Osteoblast (primary cell): ENCODE results near the gene ABCC1. TPM values are rescaled to one million over a fixed set of nuclear protein-coding genes. Genes with fewer than 3 reads are reported as not detected.

Source experiments
- DNase-seq: peaks from one replicate; pipeline ENCODE4 v3.0.0; 2011; ENCODE audit warnings: low spot score, mixed read lengths; ENCODE audit not compliant: insufficient read length; ENCODE audit errors: missing footprints
- H2AFZ ChIP-seq: 2 replicates; pipeline ENCODE4 v1.6.0; 2011; ENCODE audit warnings: mild to moderate bottlenecking, low read length
- H3K27ac ChIP-seq: 2 replicates; pipeline ENCODE4 v1.5.1; 2011; ENCODE audit warnings: mild to moderate bottlenecking, low read depth, low read length, moderate library complexity
- H3K27me3 ChIP-seq: 2 replicates; pipeline ENCODE4 v1.6.0; 2012; ENCODE audit warnings: mild to moderate bottlenecking, control low read depth, inconsistent platforms, low read length, moderate library complexity; ENCODE audit not compliant: insufficient read depth
- H3K36me3 ChIP-seq: 2 replicates; pipeline ENCODE4 v1.5.1; 2011; ENCODE audit warnings: mild to moderate bottlenecking, low read length, control low read depth, moderate library complexity; ENCODE audit not compliant: insufficient read depth
- H3K4me1 ChIP-seq: 2 replicates; pipeline ENCODE4 v1.5.1; 2011; ENCODE audit warnings: mild to moderate bottlenecking, low read length, control low read depth, moderate library complexity; ENCODE audit not compliant: insufficient read depth
- H3K4me2 ChIP-seq: 2 replicates; pipeline ENCODE4 v1.6.0; 2011; ENCODE audit warnings: mild to moderate bottlenecking, low read length; ENCODE audit not compliant: insufficient read depth
- H3K4me3 ChIP-seq: fragments of 200-600 bp; sonication (generic); 3 replicates; pipeline ENCODE4 v1.5.1; 2012; ENCODE audit warnings: mild to moderate bottlenecking, low read length, inconsistent platforms; ENCODE audit not compliant: insufficient read depth
- H3K79me2 ChIP-seq: 2 replicates; pipeline ENCODE4 v1.6.0; 2012; ENCODE audit warnings: mild to moderate bottlenecking, low read length, control low read depth, inconsistent platforms; ENCODE audit not compliant: insufficient read depth
- H3K9me3 ChIP-seq: 2 replicates; pipeline ENCODE4 v1.5.1; 2011; ENCODE audit warnings: low read depth, low read length, control low read depth
- H4K20me1 ChIP-seq: 2 replicates; pipeline ENCODE4 v1.6.0; 2012; ENCODE audit warnings: mild to moderate bottlenecking, low read length, control low read depth; ENCODE audit not compliant: insufficient read depth
- total RNA-seq: library from RNA; depleted of rRNA; stranded (reverse); fragments of >200 nt; gene quantifications from 2 replicates; pipeline ENCODE4 v1.2.3, GENCODE V29; 2012
- TF ChIP-seq, protein P1 (sequence below): IDR thresholded peaks from 2 replicates; pipeline ENCODE4 v1.5.1; 2011; ENCODE audit warnings: mild to moderate bottlenecking, low read depth, low read length, moderate library complexity; ENCODE audit errors: extremely low read depth

Gene ABCC1
- total RNA-seq, 1 donor = 33.7 TPM

GRCh38 chr16:16148755-16149154 is 199.3 kb downstream of the ABCC1 start:
- Histone ChIP-seq H3K36me3 (peaks cover 7% of the 10 kb centered on the region), H3K4me3 (no peak overlapping the region), H3K27ac (no peak overlapping the region), H2AFZ (no peak overlapping the region), H3K9me3 (no peaks in the 10 kb centered on the region), H3K79me2 (no peaks in the 10 kb centered on the region), H4K20me1 (peaks cover 31% of the 10 kb centered on the region), H3K27me3 (no peaks in the 10 kb centered on the region), H3K4me1 (no peaks in the 10 kb centered on the region), H3K4me2 (no peak overlapping the region)
- no peak for DNase-seq
- TF ChIP-seq, protein P1, sequence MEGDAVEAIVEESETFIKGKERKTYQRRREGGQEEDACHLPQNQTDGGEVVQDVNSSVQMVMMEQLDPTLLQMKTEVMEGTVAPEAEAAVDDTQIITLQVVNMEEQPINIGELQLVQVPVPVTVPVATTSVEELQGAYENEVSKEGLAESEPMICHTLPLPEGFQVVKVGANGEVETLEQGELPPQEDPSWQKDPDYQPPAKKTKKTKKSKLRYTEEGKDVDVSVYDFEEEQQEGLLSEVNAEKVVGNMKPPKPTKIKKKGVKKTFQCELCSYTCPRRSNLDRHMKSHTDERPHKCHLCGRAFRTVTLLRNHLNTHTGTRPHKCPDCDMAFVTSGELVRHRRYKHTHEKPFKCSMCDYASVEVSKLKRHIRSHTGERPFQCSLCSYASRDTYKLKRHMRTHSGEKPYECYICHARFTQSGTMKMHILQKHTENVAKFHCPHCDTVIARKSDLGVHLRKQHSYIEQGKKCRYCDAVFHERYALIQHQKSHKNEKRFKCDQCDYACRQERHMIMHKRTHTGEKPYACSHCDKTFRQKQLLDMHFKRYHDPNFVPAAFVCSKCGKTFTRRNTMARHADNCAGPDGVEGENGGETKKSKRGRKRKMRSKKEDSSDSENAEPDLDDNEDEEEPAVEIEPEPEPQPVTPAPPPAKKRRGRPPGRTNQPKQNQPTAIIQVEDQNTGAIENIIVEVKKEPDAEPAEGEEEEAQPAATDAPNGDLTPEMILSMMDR = no peak

DNA sequence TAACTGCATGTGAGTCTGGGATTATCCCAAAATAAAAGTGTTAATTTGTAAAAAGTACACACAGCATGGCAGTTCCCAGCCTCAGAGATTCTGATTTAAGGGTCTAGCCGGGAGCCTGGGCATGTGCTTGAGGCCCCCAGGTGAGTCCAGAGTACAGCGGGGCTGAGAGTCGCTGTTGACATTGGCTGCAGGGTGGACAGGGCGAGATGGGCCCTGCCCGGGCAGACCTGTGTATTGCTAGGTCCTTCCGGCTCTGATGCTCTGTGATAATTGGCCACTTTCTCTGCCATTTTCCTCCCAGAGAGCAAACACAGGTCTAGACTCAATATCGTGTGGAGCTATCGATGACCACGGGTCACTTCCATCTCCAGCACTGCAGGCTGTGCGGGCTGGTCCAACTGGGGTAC is 200.3 kb downstream of the ABCC1 start:
- Histone ChIP-seq H3K27me3 (no peaks in the 10 kb centered on the region), H3K4me3 (no peak overlapping the region), H3K9me3 (no peaks in the 10 kb centered on the region), H2AFZ (no peak overlapping the region), H3K4me2 (no peak overlapping the region), H3K27ac (no peak overlapping the region), H4K20me1 (peaks cover 31% of the 10 kb centered on the region), H3K4me1 (no peaks in the 10 kb centered on the region), H3K79me2 (no peaks in the 10 kb centered on the region), H3K36me3 (peaks cover 7% of the 10 kb centered on the region)
- TF ChIP-seq, protein P1 = no peak
- no peak for DNase-seq

DNA sequence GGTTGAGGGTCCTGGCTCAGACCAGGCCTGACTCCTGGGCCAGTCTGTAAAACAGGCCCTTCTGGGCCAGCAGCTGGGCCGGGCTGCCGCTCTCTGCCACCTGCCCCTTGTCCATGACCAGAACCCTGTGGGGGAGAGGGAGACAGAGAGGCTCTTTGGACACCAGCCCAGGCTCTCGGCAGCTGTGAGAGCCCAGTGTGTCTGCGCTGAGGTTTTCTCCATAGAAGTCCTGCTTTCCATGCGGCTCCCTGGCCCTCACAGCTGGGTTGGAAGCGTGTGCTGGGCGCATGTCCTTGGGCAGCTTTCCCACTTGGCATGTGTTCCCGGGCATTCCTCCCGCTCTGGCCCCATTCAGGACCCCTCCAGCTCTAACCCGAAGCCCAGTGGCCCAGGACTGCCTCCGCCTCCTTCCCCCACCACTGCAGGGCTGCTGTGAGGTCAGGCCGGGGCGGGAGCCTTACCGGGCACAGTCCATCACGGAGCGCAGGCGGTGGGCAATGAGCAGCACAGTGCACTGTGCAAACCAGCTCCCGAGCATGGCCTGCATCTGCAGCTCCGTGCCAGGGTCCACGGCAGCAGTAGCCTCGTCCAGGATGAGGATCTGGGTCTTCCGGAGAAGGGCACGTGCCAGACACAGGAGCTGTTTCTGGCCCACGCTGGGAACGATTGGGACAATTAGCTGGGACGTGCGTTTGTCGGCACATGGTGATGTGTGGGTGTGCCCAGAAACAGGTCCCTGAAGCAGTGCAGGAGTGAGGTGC is 200.9 kb downstream of the ABCC1 start:
- Histone ChIP-seq H3K36me3 (peaks cover 3% of the 10 kb centered on the region), H4K20me1 (peaks cover 28% of the 10 kb centered on the region), H3K9me3 (no peaks in the 10 kb centered on the region), H3K4me1 (no peaks in the 10 kb centered on the region), H3K27me3 (no peaks in the 10 kb centered on the region), H3K4me2 (no peak overlapping the region), H3K27ac (no peak overlapping the region), H3K4me3 (no peak overlapping the region), H3K79me2 (no peaks in the 10 kb centered on the region), H2AFZ (no peak overlapping the region)
- DNase-seq = peak; percentile 85
- TF ChIP-seq, protein P1 = no peak

DNA sequence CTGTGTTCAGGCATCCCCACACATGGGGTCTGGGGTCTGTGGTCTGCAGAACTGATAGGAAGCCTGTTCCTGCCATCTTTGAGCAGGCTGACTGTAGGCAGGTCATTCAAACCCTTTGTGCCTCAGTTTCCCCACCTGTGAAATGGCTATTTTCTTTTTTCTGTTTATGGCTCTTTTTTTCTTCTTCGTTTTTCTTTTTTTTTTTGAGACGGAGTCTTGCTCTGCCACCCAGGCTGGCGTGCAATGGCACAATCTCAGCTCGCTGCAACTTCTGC is 201.4 kb downstream of the ABCC1 start:
- Histone ChIP-seq H2AFZ (no peak overlapping the region), H3K9me3 (no peaks in the 10 kb centered on the region)

More for the DNA sequence above, 201.4 kb downstream of the ABCC1 start:
- H4K20me1 ChIP-seq = peaks cover 28% of the 10 kb centered on the region
- TF ChIP-seq, protein P1 = no peak
- peaks cover 3% of the 10 kb centered on the region for H3K36me3 ChIP-seq
- H3K27me3 ChIP-seq = no peaks in the 10 kb centered on the region
- H3K4me3 ChIP-seq = no peak overlapping the region
- H3K79me2 ChIP-seq = no peaks in the 10 kb centered on the region
- H3K27ac ChIP-seq = no peak overlapping the region
- no peak for DNase-seq
- no peaks in the 10 kb centered on the region for H3K4me1 ChIP-seq
- H3K4me2 ChIP-seq = no peak overlapping the region
